Measurements from ENCODE around the gene AKAP6.

Gene AKAP6

GRCh38 chr14:32319368-32320049 is 9.6 kb upstream of the AKAP6 start:
- Histone ChIP-seq H2AFZ (no peak overlapping the region), H3K9ac (no peak overlapping the region), H3K4me1 (no peaks in the 10 kb centered on the region), H3K79me2 (no peaks in the 10 kb centered on the region), H3K36me3 (ENCODE audit: control insufficient read depth, insufficient read depth, low read length) (no peaks in the 10 kb centered on the region), H3K27ac (no peak overlapping the region), H3K27me3 (ENCODE audit: control insufficient read depth, insufficient read depth, low read length) (no peaks in the 10 kb centered on the region), H3K4me3 (ENCODE audit: low read depth, low read length) (no peak overlapping the region), H3K9me3 (ENCODE audit: control insufficient read depth, low read length) (no peaks in the 10 kb centered on the region), H3K4me2 (ENCODE audit: low read length) (no peak overlapping the region)
- TF ChIP-seq CTCF (IDR thresholded peaks at IDR 0.05): no peak

- no peak for TF ChIP-seq CTCF (IDR thresholded peaks at IDR 0.05)
- Histone ChIP-seq H3K4me2 (ENCODE audit: low read length) (no peak overlapping the region), H3K4me1 (peaks cover 2% of the 10 kb centered on the region), H2AFZ (no peak overlapping the region), H3K27me3 (ENCODE audit: control insufficient read depth, insufficient read depth, low read length) (no peaks in the 10 kb centered on the region), H3K27ac (no peak overlapping the region), H3K9me3 (ENCODE audit: control insufficient read depth, low read length) (no peaks in the 10 kb centered on the region), H3K9ac (no peak overlapping the region), H3K4me3 (ENCODE audit: low read depth, low read length) (no peak overlapping the region), H3K79me2 (no peaks in the 10 kb centered on the region), H3K36me3 (ENCODE audit: control insufficient read depth, insufficient read depth, low read length) (no peaks in the 10 kb centered on the region)
Observed at GRCh38 chr14:32324601-32325000, 4.5 kb upstream of the AKAP6 start.

- no peak overlapping the region for H3K9ac ChIP-seq
- no peak overlapping the region for H3K4me3 ChIP-seq (ENCODE audit: low read depth, low read length)
- no peak for TF ChIP-seq CTCF (IDR thresholded peaks at IDR 0.05)
- H3K4me1 ChIP-seq: peaks cover 4% of the 10 kb centered on the region
- H2AFZ ChIP-seq: no peak overlapping the region
- no peak overlapping the region for H3K4me2 ChIP-seq (ENCODE audit: low read length)
- H3K27ac ChIP-seq: no peak overlapping the region
- H3K36me3 ChIP-seq (ENCODE audit: control insufficient read depth, insufficient read depth, low read length): no peaks in the 10 kb centered on the region
- H3K79me2 ChIP-seq: no peaks in the 10 kb centered on the region
- H3K27me3 ChIP-seq (ENCODE audit: control insufficient read depth, insufficient read depth, low read length): no peaks in the 10 kb centered on the region
- H3K9me3 ChIP-seq (ENCODE audit: control insufficient read depth, low read length): no peaks in the 10 kb centered on the region
Observed at GRCh38 chr14:32327255-32327961, 1.7 kb upstream of the AKAP6 start.

GRCh38 chr14:32329690-32330285 is 690 bp downstream of the AKAP6 start:
- H3K27ac ChIP-seq: peak overlapping the region; percentile 31

More at GRCh38 chr14:32329690-32330285, 690 bp downstream of the AKAP6 start:
- TF ChIP-seq CTCF (IDR thresholded peaks at IDR 0.05): no peak
- H3K27me3 ChIP-seq (ENCODE audit: control insufficient read depth, insufficient read depth, low read length): no peaks in the 10 kb centered on the region
- peak overlapping the region; percentile 51 for H2AFZ ChIP-seq
- peaks cover 4% of the 10 kb centered on the region for H3K4me1 ChIP-seq
- H3K4me3 ChIP-seq (ENCODE audit: low read depth, low read length): no peak overlapping the region
- no peaks in the 10 kb centered on the region for H3K36me3 ChIP-seq (ENCODE audit: control insufficient read depth, insufficient read depth, low read length)
- no peak overlapping the region for H3K4me2 ChIP-seq (ENCODE audit: low read length)
- no peaks in the 10 kb centered on the region for H3K79me2 ChIP-seq
- H3K9ac ChIP-seq: no peak overlapping the region
- no peaks in the 10 kb centered on the region for H3K9me3 ChIP-seq (ENCODE audit: control insufficient read depth, low read length)

All from parathyroid adenoma (tissue), 2 donors.